ENCODE measurements around the gene SHANK2. TPM values are rescaled to one million over a fixed set of nuclear protein-coding genes. Genes with fewer than 3 reads are reported as not detected.

Gene SHANK2
- total RNA-seq, 1 donor from 2014 or later = 16.0 TPM

GRCh38 chr11:71245601-71246391, 6.6 kb downstream of the SHANK2 start:
- no peaks in the 10 kb centered on the region for H3K36me3 ChIP-seq (ENCODE audit: control insufficient read depth, insufficient read depth, low read length)
- TF ChIP-seq CTCF (IDR thresholded peaks at IDR 0.05; ENCODE audit: insufficient read depth, low read length, poor library complexity, severe bottlenecking) = no peak
- no peak for DNase-seq (ENCODE audit: low read depth)
- H3K27me3 ChIP-seq (ENCODE audit: control insufficient read depth, insufficient read depth, low read length) = no peaks in the 10 kb centered on the region
- H3K4me3 ChIP-seq (ENCODE audit: low read depth, low read length) = no peak overlapping the region

DNA sequence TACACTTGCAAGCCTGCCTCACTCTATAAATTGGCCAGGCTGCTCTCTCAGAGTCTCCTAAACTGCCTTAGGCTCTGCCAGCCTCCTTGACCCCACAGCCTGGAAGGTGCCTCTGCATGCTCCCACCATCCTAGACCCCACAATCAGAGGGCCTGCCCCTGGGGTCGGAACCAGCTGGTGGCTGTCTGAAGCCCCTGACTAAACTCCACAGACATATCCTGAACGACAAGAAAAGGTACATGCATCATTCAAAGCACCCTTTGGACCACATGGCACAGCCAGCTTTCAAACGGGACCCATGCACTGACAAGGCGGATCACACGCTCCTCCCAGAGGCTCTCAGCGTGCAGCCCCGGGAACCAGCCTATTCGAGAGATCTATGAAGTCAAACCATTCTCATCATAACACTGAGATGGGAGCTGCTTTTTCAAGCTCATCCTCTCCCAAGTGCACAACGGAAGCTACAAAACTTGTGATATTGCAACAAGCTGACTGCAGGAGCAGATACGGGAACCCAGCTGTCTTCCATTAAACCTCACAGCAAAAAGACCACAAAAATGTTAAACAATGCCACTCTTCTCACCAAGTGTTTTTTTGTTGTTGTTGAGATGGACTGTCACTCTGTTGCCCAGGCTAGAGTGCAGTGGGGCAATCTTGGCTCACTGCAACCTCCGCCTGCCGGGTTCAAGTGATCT, 8.1 kb downstream of the SHANK2 start:
- Histone ChIP-seq H3K27me3 (ENCODE audit: control insufficient read depth, insufficient read depth, low read length) (no peaks in the 10 kb centered on the region), H3K36me3 (ENCODE audit: control insufficient read depth, insufficient read depth, low read length) (no peaks in the 10 kb centered on the region), H3K4me3 (ENCODE audit: low read depth, low read length) (no peak overlapping the region)
- TF ChIP-seq CTCF (IDR thresholded peaks at IDR 0.05; ENCODE audit: insufficient read depth, low read length, poor library complexity, severe bottlenecking) = no peak
- no peak for DNase-seq (ENCODE audit: low read depth)

DNA sequence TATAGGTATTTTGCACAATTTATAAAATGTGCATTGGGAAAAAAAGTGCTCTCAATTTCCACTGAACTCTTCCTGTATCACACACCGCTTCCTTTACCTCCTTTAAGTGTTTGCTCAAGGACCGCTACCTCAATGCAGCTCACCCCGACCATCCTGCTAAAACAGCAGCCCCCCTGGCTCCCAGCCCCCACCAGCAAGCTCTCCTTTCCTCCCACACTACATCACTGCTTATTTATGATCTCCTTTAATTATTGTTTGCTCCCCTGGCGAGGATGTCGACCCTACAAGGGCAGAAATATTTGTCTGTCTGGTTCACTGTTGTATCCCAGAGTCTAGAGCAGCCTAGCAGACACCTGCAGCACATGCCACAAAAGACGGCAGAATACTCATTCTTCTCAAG, 10.0 kb downstream of the SHANK2 start:
- no peaks in the 10 kb centered on the region for H3K36me3 ChIP-seq (ENCODE audit: control insufficient read depth, insufficient read depth, low read length)
- DNase-seq (ENCODE audit: low read depth) = no peak
- no peaks in the 10 kb centered on the region for H3K27me3 ChIP-seq (ENCODE audit: control insufficient read depth, insufficient read depth, low read length)
- no peak for TF ChIP-seq CTCF (IDR thresholded peaks at IDR 0.05; ENCODE audit: insufficient read depth, low read length, poor library complexity, severe bottlenecking)
- no peak overlapping the region for H3K4me3 ChIP-seq (ENCODE audit: low read depth, low read length)

- no peak for TF ChIP-seq CTCF (IDR thresholded peaks at IDR 0.05; ENCODE audit: insufficient read depth, low read length, poor library complexity, severe bottlenecking)
- Histone ChIP-seq H3K27me3 (ENCODE audit: control insufficient read depth, insufficient read depth, low read length) (no peaks in the 10 kb centered on the region), H3K36me3 (ENCODE audit: control insufficient read depth, insufficient read depth, low read length) (no peaks in the 10 kb centered on the region), H3K4me3 (ENCODE audit: low read depth, low read length) (no peak overlapping the region)
- no peak for DNase-seq (ENCODE audit: low read depth)
Observed at GRCh38 chr11:71241721-71242259, 10.6 kb downstream of the SHANK2 start.

DNA sequence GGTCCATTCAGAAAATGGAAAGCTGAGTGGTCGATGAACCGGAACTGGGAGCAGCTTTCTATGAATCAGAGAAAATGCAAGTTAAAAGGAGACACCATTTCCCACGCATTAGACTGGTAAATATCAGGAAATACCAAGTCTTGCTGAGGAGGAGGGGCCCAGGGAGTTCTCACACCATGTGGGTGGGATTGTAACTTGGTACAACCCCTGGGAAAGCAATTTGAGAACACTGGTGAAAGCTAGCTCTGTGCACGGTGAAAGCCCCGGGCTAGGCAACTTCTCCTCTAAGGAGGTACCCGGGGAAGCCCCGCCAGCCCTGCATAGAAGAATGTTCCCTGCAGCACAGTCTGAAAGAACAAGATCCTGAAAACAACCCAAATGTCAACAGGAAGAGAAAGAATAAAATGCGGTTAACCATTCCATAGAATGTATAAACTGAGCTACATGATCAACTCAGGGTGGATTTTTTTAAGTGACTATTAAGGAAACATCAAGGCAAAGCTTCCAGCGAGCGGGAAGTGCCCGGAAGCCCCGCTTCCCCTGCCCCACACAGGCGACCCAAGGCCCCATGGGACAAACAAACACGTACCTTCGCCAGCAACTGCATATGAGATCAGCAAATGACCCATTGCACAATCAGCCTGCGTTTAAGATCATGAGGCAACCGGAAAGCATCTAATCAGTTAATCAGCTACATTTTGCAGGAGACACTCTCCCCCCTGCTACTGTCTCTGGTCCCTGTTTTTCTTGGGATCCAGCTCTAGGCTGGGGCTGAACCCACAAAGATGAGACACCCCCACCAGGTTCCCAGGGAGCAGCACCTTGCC, 11.3 kb downstream of the SHANK2 start:
- no peaks in the 10 kb centered on the region for H3K27me3 ChIP-seq (ENCODE audit: control insufficient read depth, insufficient read depth, low read length)
- TF ChIP-seq CTCF (IDR thresholded peaks at IDR 0.05; ENCODE audit: insufficient read depth, low read length, poor library complexity, severe bottlenecking) = no peak
- H3K4me3 ChIP-seq (ENCODE audit: low read depth, low read length) = no peak overlapping the region
- no peaks in the 10 kb centered on the region for H3K36me3 ChIP-seq (ENCODE audit: control insufficient read depth, insufficient read depth, low read length)
- peak; percentile 87 for DNase-seq (ENCODE audit: low read depth)
